RWPE1 (cell line): ENCODE data around the gene ZNF236.

Experiments
- CTCF ChIA-PET: fragments of 350-600 bp; sonication (Branson Sonifier 250); formaldehyde crosslinking; extraction: SDS; loops from one replicate; lab custom pipeline; 2021; lab: Yijun Ruan, JAX
- POLR2A ChIA-PET: fragments of 400-600 bp; formaldehyde crosslinking; extraction: SDS; loops from one replicate; lab custom pipeline; 2020; ENCODE audit warnings: antibody characterized with exemption; ENCODE audit not compliant: low non-redundant PET; lab: Yijun Ruan, JAX
- DNase-seq: peaks from one replicate; pipeline ENCODE4 v3.0.0; 2012; ENCODE audit warnings: low spot score
- H3K27ac ChIP-seq: fragments of 450-650 bp; 2 replicates; pipeline ENCODE4 v1.5.1; 2017
- TF ChIP-seq, protein P1 (sequence below): fragments of 450-650 bp; conservative IDR thresholded peaks from 2 replicates; pipeline ENCODE4 v1.5.1; 2017; ENCODE audit warnings: low read depth, mild to moderate bottlenecking

The ZNF236 gene

DNA sequence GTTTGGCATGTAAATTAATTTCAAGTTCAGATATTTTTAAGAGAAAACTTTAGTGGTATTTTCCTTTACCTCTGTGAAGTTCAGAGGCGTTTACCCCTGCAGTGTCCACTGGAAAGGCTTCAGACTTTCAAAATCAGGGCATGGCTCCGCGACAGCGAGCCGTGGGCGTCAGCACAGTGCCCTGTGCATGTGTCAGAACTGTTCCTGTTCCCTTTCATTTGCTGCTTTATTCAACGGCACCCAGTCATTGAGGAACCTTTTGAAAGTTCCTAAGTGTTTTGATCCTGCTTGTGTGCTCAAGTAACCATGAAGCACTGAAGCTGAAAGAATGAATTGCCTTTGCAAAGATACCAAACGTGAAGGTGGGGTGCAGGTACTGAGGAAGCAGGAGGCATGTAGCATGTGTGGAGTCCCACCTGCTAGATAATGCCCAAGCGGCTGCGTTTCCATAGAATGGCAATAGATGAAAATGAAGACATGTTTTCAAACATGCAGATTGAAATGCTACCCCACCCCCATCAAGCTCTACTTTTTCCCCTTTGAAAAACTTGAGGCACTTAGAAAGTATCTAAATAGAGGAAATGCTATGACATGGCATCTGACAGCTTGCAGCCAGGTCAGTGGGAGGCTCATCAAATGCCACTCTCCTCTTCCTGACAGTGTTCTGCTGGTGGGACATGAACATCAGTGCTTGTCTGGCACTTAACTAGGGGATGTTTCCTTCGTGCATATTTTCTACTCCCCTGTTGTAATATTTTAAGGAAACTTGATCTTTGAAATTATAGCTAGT is 148.6 kb downstream of the ZNF236 start:
- CTCF ChIA-PET, result no interaction called here
- POLR2A ChIA-PET, result no interaction called here
- TF ChIP-seq, protein P1, sequence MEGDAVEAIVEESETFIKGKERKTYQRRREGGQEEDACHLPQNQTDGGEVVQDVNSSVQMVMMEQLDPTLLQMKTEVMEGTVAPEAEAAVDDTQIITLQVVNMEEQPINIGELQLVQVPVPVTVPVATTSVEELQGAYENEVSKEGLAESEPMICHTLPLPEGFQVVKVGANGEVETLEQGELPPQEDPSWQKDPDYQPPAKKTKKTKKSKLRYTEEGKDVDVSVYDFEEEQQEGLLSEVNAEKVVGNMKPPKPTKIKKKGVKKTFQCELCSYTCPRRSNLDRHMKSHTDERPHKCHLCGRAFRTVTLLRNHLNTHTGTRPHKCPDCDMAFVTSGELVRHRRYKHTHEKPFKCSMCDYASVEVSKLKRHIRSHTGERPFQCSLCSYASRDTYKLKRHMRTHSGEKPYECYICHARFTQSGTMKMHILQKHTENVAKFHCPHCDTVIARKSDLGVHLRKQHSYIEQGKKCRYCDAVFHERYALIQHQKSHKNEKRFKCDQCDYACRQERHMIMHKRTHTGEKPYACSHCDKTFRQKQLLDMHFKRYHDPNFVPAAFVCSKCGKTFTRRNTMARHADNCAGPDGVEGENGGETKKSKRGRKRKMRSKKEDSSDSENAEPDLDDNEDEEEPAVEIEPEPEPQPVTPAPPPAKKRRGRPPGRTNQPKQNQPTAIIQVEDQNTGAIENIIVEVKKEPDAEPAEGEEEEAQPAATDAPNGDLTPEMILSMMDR, result no peak
- no peak for DNase-seq
- no peak overlapping the region for H3K27ac ChIP-seq

DNA sequence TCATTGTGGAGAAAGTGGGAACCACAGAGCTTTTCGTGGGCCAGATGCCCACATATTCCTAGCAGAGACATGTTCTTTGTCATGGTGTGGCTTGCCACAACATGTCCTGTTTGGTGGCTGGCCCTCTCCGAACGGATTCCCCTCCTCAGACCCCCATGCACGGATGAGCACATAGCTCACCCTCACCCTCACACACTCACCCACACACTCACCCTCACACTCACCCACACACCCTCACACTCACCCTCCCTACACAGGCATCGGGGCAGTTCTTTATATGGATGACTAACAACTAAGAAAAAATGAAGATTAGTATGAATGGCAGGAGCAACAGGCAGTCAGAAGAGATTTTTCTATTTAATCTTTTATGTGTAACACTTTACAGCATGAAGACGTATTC is 149.9 kb downstream of the ZNF236 start:
- CTCF ChIA-PET, result interaction anchor here (0.7 kb wide), 1 partner anchor 11 kb away, joined by 3 read pairs; no protein-coding TSS in a partner anchor
- TF ChIP-seq, protein P1, result no peak
- H3K27ac ChIP-seq, result no peak overlapping the region
- POLR2A ChIA-PET, result no interaction called here
- no peak for DNase-seq

DNA sequence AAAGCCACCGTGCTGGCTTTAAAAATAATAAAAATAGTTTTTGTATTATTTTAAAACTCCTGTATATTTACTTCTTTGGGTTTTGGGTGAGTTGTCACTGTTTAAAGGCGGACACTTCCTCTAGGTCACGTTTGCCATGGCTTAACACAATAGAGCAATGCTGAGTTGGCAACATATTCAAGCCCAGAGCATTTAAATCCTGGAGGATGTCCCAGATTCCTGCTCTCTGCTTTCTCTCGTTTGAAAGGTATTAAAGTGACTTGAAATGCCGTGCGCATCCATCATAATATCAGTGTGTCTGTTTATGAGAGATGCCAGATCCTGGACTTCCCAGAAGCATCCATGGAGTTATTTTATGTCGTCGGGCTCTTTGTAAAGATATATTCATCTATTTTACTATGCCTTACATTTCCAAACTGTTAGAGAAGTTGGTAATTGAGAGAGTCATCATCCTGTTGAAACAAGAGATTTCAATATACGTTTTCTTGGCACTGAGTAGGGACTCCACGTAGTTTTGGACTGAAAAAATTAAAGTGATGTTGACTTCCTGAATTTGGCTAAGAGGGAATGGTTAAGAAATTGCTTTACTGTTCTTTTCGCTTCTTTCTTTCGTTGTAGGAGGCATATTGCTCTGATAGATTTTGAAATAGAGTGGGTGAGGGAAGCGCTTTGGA is 150.6 kb downstream of the ZNF236 start:
- H3K27ac ChIP-seq, result no peak overlapping the region
- TF ChIP-seq, protein P1, result no peak
- ChIA-PET POLR2A (no interaction called here), CTCF (no interaction called here)
- no peak for DNase-seq

DNA sequence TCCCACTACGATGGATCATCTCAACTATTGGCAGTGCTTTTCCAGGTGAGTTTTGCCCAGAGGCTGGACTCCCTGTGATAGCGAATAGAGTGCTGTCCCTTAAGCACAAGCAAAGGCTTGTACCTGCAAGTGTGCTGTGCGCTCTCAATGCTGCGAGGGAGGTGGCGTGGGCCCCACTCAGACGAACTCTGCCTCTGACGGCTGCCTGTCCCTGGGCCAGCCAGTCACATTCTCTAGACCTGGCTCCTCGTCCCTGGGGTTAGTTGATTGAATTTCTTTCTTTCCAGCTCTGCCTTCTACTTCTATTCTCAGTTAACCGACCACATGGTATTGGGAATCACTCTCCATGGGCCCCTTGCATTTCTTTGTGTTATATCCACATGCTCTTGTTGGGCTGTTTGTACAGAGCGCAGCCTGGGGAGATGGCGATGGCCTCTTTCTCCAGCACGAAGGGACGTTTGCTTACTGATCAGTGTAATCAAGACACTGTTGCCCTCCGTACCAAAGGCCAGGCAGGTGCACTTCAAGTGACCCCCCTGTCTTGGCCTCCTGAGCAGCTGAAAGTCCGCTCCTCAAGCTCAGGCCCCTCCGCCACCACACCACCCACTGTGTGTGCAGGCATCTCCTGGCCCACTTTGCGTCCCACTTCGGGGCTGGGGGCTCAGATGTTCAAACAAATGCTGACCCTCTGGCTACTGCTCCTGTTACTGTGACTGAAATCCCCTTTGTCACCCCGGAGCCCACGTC is 151.3 kb downstream of the ZNF236 start:
- H3K27ac ChIP-seq, result no peak overlapping the region
- CTCF ChIA-PET, result interaction anchor here (0.6 kb wide), 1 partner anchor 677 kb away, joined by 3 read pairs; no protein-coding TSS in a partner anchor
- POLR2A ChIA-PET, result no interaction called here
- DNase-seq, result no peak
- TF ChIP-seq, protein P1, result no peak

DNA sequence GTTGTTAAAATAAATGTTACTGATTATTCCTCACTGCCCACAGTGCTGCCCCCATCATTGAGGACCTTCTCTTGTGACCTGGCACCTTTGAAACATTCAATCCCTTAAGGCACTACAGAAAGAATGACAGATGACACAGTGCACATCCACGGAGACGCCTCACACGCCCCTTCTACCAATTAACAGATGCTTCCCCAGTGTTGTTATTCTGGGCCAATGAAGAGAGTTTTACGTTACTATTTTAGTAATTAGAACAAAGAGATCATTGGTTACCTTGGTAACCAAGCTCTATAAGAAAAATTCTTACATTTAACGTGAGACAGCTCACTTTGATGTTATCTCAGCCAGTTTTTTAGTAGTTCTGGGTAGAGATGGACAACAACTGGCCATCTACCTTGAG is 152.0 kb downstream of the ZNF236 start:
- no peak overlapping the region for H3K27ac ChIP-seq
- ChIA-PET POLR2A (no interaction called here), CTCF (interaction anchor here (0.5 kb wide), 1 partner anchor 49 kb away, joined by 3 read pairs; no protein-coding TSS in a partner anchor)
- TF ChIP-seq, protein P1, result no peak
- DNase-seq, result no peak

DNA sequence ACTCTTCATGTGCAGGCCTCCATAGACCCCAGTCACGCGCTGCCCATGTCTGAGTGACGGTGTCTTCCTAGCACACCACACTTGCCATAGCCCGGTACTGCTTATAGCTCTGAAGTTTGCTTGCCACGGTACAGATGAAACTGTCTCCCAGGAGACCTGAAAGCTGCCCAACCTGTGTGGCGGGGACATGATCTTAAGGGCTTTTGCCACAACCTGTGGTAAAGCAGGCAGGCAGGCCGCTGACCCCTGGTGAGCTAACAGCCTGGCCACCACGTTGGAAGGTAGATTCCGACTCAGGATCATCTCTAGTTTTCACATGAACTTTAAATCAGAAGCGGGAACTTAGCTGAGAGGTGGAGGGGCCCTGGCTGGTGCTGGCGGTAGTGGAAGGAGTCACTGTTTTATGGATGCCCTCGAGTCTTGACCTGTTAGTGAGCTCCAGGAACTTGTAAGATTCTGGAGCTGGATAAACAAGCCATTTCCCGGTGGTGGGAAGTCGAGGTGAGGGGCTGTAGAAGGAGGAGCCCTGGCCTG is 153.3 kb downstream of the ZNF236 start:
- DNase-seq, result no peak
- POLR2A ChIA-PET, result no interaction called here
- TF ChIP-seq, protein P1, result no peak
- no peak overlapping the region for H3K27ac ChIP-seq
- CTCF ChIA-PET, result no interaction called here
